Thyroid gland (tissue), 4 donors: ENCODE results near the gene ZNF143.

Experiments used
- POLR2A ChIP-seq, 2 donors: fragments of 450-650 bp; IDR thresholded peaks; one replicate each; pipeline ENCODE4 v1.6.1; 2017; ENCODE audit warnings: antibody characterized with exemption in 2 of 2, mild to moderate bottlenecking in 2 of 2, moderate library complexity in 1 of 2
- TF ChIP-seq, protein P1 (sequence below), 6 experiments: fragments of 200-600 bp in 3 of 6; fragments of 450-650 bp in 3 of 6; sonication (generic) in 3 of 6; IDR thresholded peaks; one replicate each; pipeline ENCODE4 v1.5.1; 2016 to 2019; ENCODE audit warnings: antibody characterized with exemption in 6 of 6, mild to moderate bottlenecking in 2 of 6, inconsistent platforms in 1 of 6, moderate library complexity in 1 of 6

DNA sequence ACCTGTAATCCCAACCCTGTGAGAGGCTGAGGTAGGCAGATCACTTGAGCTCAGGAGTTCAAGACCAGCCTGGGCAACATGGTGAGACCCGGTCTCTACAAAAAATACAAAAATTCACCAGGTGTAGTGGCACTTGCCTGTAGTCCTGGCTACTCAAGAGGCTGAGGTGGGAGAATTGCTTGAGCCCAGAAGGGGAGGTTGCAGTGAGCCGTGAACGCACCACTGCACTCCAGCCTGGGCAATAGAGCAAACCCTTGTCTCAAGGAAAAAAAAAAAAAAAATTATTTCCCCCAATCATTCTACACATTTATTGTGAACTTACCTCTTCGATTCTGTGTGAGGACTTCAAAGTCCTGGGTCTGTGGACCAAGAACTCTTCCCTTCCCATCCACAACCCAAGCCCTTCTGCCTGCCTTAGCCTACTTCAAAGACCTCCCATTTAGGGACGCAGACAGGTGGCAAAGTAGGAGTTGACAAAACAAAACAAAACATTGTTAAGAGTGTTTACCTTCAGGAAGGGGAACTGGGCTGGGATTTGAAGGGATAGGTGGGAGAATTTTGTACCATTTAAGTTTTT, 108.9 kb downstream of the ZNF143 start:
- TF ChIP-seq, protein P1, sequence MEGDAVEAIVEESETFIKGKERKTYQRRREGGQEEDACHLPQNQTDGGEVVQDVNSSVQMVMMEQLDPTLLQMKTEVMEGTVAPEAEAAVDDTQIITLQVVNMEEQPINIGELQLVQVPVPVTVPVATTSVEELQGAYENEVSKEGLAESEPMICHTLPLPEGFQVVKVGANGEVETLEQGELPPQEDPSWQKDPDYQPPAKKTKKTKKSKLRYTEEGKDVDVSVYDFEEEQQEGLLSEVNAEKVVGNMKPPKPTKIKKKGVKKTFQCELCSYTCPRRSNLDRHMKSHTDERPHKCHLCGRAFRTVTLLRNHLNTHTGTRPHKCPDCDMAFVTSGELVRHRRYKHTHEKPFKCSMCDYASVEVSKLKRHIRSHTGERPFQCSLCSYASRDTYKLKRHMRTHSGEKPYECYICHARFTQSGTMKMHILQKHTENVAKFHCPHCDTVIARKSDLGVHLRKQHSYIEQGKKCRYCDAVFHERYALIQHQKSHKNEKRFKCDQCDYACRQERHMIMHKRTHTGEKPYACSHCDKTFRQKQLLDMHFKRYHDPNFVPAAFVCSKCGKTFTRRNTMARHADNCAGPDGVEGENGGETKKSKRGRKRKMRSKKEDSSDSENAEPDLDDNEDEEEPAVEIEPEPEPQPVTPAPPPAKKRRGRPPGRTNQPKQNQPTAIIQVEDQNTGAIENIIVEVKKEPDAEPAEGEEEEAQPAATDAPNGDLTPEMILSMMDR (IDR thresholded peaks at IDR 0.05) = no peak
- no peak for TF ChIP-seq POLR2A (IDR thresholded peaks at IDR 0.05)
